Skin epidermis (tissue), 12 donors: ENCODE data around the gene GCNT2.
"Not testable (repeated sequence)": the region's sequence is repeated elsewhere in the genome, so short reads cannot be mapped to it uniquely, and the experiment has no call there.

Source experiments
- H3K27ac ChIP-seq, 21 experiments: fragments of 200-600 bp; sonication (generic) in 11 of 21; one replicate each; pipeline ENCODE4 v1.5.0; 2020; ENCODE audit warnings: mild to moderate bottlenecking in 3 of 21, inconsistent platforms in 2 of 21, moderate library complexity in 2 of 21
- H3K4me3 ChIP-seq, 7 experiments: fragments of 200-600 bp; sonication (generic) in 2 of 7; one replicate each; pipeline ENCODE4 v1.5.0; 2020; ENCODE audit warnings: inconsistent platforms in 2 of 7, mild to moderate bottlenecking in 2 of 7, moderate library complexity in 1 of 7

The GCNT2 gene

GRCh38 chr6:10626154-10626741 lies 105.1 kb downstream of the GCNT2 start:
- Histone ChIP-seq H3K4me3 (no peak overlapping the region), H3K27ac (no peak overlapping the region)

GRCh38 chr6:10627800-10628199 lies 106.6 kb downstream of the GCNT2 start:
- Histone ChIP-seq H3K27ac (no peak overlapping the region), H3K4me3 (no peak overlapping the region)

GRCh38 chr6:10630178-10630577 lies 109.0 kb downstream of the GCNT2 start:
- no peak overlapping the region for H3K27ac ChIP-seq
- no peak overlapping the region for H3K4me3 ChIP-seq

DNA sequence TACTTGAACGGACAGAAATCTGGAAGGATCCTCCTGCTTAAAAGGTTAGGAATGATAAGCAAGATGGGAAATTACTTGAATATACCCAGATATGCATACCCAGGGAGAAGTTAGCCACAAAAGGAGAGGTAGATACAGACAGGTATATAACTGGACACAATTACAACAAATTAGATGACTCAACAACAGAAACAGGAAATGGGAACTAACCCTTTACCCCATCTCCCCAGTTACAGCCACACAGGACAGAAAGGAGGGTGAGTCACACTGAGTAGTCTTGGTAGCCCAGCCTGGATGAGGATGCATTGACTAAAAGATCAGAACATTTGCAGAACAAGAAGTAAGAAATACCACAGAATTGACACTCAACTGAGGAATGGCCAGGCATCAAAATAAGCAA lies 112.1 kb downstream of the GCNT2 start:
- Histone ChIP-seq H3K4me3 (no peak overlapping the region), H3K27ac (no peak overlapping the region)

GRCh38 chr6:10640412-10640811 lies 119.3 kb downstream of the GCNT2 start:
- no peak overlapping the region for H3K4me3 ChIP-seq
- no peak overlapping the region for H3K27ac ChIP-seq

DNA sequence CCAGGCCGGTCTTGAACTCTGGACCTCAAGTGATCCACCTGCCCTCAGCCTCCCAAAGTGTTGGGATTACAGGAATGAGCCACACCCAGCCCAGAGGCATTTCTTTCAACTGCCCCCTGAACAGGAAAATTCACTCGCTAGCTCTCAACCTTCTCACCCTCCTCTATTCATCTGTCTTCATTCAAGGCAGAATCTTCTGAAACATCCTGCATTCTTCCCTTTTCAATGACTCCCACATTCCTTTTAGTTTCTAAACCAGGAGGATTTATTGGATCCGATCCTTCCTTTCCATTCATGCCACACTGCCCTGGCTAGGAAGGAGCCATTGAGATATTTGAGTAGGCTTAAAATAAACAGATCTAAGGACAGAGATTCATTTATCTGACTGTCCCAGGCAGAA lies 120.4 kb downstream of the GCNT2 start:
- H3K27ac ChIP-seq, result no peak overlapping the region
- H3K4me3 ChIP-seq, result no peak overlapping the region

DNA sequence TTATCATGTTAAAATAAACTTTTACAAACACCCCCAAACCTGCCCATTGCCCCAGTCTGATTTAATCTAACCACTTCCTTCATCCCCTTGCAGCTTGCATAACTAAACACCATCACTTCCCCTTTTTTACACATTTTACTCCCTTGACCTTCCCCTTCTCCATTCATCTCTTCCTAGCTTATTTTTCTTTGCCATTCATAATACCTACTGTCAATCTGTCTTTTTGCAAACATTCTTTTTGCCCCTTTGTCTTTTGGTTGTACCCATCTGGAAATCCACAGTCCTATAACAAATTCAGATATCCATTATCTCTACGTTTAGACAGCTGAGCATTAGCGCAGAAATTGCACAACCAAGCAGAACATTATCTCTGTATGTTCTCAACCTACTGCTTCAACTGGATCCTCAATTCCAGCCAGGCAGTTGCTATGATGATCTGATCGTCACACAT lies 122.1 kb downstream of the GCNT2 start:
- Histone ChIP-seq H3K27ac (no peak overlapping the region), H3K4me3 (no peak overlapping the region)

DNA sequence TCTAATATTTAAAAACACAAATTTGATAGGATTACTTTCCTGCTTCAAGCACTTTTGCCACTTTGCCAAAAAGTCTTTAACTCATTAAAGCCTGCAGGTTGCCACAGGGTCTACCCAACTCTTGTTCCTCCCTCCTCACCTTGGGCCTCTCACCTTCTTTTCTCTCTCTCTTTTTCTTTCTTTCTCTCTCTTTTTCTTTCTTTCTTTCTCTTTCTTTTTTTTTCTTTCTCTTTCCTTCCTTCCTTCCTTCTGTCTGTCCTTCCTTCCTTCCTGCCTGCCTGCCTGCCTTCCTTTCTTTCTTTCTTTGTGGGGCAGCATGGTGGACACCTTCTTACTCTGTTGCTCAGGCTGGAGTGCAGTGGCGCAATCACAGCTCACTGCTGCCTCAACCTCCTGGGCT lies 123.1 kb downstream of the GCNT2 start:
- Histone ChIP-seq H3K27ac (no peak overlapping the region), H3K4me3 (no peak overlapping the region)

GRCh38 chr6:10655508-10656055 lies 134.4 kb downstream of the GCNT2 start:
- Histone ChIP-seq H3K27ac (no peak overlapping the region), H3K4me3 (no peak overlapping the region)

GRCh38 chr6:10658910-10659698 lies 138.0 kb downstream of the GCNT2 start:
- Histone ChIP-seq H3K4me3 (peak overlapping the region in 6 of 7 experiments; percentile 7 to 37 (median 25)), H3K27ac (peak overlapping the region in 5 of 21 experiments; percentile 53 to 78 (median 62))

DNA sequence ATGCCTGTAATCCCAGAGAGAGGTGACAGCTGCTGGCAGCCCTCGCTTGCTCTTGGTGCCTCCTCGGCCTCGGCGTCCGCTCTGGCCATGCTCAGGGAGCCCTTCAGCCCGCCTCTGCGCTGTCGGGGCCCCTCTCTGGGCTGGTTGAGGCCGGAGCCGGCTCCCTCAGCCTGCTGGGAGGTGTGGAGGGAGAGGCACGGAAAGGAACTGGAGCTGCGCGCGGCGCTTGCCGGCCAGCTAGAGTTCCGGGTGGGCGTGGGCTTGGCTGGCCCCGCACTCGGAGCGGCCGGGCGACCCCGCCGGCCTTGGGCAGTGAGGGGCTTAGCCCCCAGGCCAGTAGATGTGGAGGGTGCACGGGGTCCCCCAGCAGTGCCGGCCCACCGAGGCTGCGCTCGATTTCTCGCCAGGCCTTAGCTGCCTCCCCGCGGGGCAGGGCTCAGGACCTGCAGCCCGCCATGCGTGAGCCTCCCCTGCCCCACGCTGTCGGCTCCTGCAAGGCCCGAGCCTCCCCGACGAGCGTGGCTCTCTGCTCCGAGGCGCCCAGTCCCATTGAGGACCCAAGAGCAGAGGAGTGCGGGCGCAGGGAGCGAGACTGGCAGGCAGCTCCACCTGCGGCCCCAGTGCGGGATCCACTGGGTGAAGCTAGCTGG lies 138.7 kb downstream of the GCNT2 start:
- peak overlapping the region in 6 of 7 experiments; percentile 7 to 37 (median 25) for H3K4me3 ChIP-seq
- H3K27ac ChIP-seq, result peak overlapping the region in 5 of 21 experiments; percentile 53 to 78 (median 62)

DNA sequence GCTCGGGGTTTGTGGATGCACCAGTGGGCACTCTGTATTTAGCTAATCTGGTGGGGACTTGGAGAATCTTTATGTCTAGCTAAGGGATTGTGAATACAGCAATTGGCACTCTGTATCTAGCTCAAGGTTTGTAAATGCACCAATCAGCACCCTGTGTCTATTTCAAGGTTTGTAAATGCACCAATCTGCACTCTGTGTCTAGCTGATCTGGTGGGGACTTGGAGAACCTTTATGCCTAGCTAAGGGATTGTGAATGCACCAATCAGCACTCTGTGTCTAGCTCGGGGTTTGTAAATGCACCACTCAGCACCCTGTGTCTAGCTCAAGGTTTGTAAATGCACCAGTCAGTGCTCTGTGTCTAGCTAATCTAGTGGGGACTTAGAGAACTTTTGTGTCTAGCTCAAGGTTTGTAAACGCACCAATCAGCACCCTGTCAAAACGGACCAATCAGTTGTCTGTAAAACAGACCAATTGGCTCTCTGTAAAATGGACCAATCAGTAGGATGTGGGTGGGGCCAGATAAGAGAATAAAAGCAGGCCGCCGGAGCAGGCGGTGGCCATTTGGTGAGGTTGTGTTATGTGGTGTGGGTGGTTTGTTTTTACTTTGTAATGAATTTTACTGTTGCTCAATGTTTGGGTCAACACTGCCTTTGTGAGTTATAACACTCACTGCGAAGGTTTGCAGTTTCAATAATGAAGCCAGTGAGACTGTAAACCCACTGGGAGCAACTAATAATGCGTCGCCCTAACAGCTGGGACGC lies 139.5 kb downstream of the GCNT2 start:
- H3K4me3 ChIP-seq, result peak overlapping the region in 2 of 7 experiments; percentile 30 to 37

GRCh38 chr6:10662207-10662606 lies 141.1 kb downstream of the GCNT2 start:
- H3K27ac ChIP-seq, result no peak overlapping the region
- no peak overlapping the region for H3K4me3 ChIP-seq

More for the DNA sequence above, 139.5 kb downstream of the GCNT2 start:
- H3K27ac ChIP-seq, result not testable (repeated sequence)

DNA sequence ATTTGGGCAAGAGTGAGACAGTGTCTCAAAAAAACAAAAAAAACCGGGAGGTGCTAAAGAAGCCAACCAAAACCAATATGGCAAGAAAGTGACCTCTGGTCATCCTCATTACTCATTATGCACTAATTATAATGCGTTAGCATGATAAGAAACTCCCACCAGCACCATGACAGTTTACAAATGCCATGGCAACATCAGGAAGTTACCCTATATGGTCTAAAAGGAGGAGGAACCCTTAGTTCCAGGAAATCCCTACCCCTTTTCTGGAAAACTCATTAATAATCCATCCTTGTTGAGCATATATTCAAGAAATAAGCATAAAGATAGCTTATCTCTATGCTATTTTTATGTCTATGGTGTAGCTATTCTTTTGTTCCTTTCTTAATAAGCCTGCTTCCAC lies 141.6 kb downstream of the GCNT2 start:
- no peak overlapping the region for H3K4me3 ChIP-seq

DNA sequence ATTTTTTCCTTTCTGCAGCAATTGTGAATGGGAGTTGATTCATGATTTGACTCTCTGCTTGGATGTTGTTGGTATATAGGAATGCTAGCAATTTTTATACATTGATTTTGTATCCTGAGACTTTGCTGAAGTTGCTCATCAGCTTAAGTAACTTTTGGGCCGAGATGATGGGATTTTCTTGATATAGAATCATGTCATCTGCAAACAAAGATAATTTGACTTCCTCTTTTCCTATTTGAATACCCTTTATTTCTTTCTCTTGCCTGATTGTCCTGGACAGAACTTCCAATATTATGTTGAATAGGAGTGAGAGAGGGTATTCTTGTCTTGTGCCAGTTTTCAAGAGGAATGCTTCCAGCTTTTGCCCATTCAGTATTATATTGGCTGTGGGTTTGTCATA lies 144.4 kb downstream of the GCNT2 start:
- not testable (repeated sequence) for H3K27ac ChIP-seq, H3K4me3 ChIP-seq

More for the DNA sequence above, 141.6 kb downstream of the GCNT2 start:
- no peak overlapping the region for H3K27ac ChIP-seq

DNA sequence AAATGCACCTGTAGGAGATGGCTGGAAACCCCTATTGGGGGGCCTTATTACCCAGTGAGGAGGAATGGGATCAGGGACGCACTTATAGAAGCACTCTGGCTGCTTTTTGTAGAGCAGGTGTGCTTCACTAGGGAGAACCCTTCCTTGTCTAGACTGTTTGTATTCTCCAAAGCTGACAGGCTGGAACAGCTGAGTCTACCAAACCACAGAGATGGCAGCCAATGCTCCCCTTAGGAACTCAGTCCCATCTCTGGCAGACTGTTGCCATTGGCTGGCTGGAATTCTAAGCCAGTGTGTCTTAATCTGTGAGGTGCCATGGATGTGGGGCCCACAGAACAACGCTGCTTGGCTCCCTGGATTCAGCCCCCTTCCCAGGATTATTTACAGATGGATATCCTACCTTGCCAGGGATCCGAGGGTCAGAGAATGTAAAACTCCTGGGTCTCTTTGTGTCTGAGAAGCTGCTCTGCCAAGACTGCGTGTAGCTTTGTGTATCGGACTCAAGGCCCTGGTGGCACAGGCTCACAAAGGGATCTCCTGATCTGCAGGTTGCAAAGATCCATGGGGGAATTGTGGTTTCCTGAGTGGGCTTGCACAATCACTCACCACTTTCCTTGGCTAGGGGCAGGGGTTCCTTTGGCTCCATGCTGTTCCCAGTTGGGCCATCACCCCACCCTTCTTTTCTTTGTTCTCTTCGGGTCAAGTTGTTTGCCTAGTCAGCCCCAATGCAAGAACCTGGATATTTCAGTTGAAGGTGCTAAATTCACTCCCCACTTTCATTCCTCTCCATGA lies 147.2 kb downstream of the GCNT2 start:
- Histone ChIP-seq H3K4me3 (no peak overlapping the region), H3K27ac (no peak overlapping the region)

DNA sequence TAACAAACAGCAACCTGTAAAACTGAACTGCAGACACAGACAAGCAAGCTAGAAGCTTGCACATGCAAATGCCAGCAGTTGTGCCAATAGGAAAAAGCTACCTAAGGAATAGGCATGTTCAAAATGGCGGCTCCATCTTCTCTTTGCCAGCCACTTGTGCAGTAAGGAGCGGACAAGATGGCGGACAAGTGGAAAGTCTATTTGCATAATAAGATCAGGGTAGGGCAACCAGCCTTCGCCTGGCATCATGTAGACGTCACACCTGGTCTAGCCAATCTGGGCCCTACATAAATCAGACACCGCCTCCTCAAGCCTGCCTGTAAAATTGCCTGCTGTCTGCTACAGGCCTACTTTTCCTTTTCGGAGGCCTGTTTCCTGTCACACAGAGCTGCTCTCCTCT lies 155.3 kb downstream of the GCNT2 start:
- H3K4me3 ChIP-seq, result no peak overlapping the region
- H3K27ac ChIP-seq, result no peak overlapping the region

DNA sequence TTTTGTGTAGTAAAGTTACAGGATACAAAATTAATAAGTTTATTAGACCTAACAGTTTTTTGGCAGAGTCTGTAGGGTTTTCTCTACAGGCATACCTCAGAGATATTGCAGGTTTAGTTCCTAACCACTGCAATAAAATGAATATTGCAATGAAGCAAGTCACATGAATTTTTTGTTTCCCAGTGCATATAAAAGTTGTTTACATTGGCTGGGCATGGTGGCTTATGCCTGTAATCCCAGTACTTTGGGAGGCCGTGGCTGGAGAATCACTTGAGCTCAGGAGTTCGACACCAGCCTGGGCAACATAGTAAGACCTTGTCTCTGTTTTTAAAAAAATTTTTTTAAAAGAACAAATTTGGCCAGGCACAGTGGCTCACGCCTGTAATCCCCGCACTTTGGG lies 157.3 kb downstream of the GCNT2 start:
- H3K27ac ChIP-seq, result no peak overlapping the region
- H3K4me3 ChIP-seq, result no peak overlapping the region
